HCT116 (cell line): ENCODE data around the gene ESF1. TPM values are rescaled to one million over a fixed set of nuclear protein-coding genes. Genes with fewer than 3 reads are reported as not detected.

Source experiments
- ATAC-seq: fragments of 200-7000 bp; cut with Tn5 transposase; 2 replicates; pipeline ENCODE4 v1.9.1; 2020; ENCODE audit warnings: mild to moderate bottlenecking, moderate library complexity
- BruUV-seq: library from RNA; stranded (reverse); fragments of 400-500 nt; replicated peaks from 2 replicates; lab custom pipeline; 2021; lab: Mats Ljungman, UMichigan
- CTCF ChIA-PET: fragments of 300-600 bp; sonication (Branson Sonifier 250); formaldehyde crosslinking; loops from one replicate; lab custom pipeline; 2021; ENCODE audit warnings: antibody characterized with exemption; lab: Charles Lee
- POLR2A ChIA-PET: fragments of 300-600, 350-600 bp; sonication (Branson Sonifier 250); formaldehyde crosslinking; loops from one replicate; lab custom pipeline; 2021; ENCODE audit warnings: antibody characterized with exemption; lab: Charles Lee
- RAD21 ChIA-PET, 2 experiments: fragments of 300-600 bp; sonication (Branson Sonifier 250); formaldehyde crosslinking; loops; one replicate each; lab custom pipeline; 2023; ENCODE audit warnings: low total read pairs in 2 of 2; ENCODE audit not compliant: uncharacterized antibody in 2 of 2, unreplicated experiment in 2 of 2, low non-redundant PET in 1 of 2; lab: Charles Lee
- DNase-seq: peaks from one replicate; pipeline ENCODE4 v3.0.0-alpha.2; 2010; ENCODE audit warnings: low read depth, low spot score
- H2AFZ ChIP-seq: fragments of 200-600 bp; shearing (Covaris generic), sonication (generic); 2 replicates; pipeline ENCODE4 v1.6.1; 2017; ENCODE audit warnings: low read depth, mixed run types, mixed read lengths, antibody characterized with exemption, low read length; ENCODE audit not compliant: poor library complexity, severe bottlenecking
- H3K27ac ChIP-seq: 2 replicates; pipeline ENCODE4 v1.5.1; 2012; ENCODE audit warnings: low read depth, low read length
- H3K27me3 ChIP-seq: fragments of 200-600 bp; sonication (generic); 2 replicates; pipeline ENCODE4 v1.6.1; 2016; ENCODE audit warnings: mixed run types, low read length, mixed read lengths; ENCODE audit not compliant: insufficient read depth
- H3K36me3 ChIP-seq, 2 experiments: fragments of 200-500 bp in 1 of 2; fragments of 200-600 bp in 1 of 2; sonication (Bioruptor generic) in 1 of 2; sonication (generic) in 1 of 2; 2 replicates each; pipeline versions ENCODE4 v1.5.1 to v1.6.1; 2014 to 2016; ENCODE audit warnings: low read length in 2 of 2, inconsistent platforms in 1 of 2, mixed read lengths in 1 of 2, mixed run types in 1 of 2; ENCODE audit not compliant: insufficient read depth in 2 of 2, control insufficient read depth in 1 of 2
- H3K4me1 ChIP-seq, 2 experiments: fragments of 200-600 bp in 1 of 2; sonication (generic) in 1 of 2; 2 replicates each; pipeline versions ENCODE4 v1.5.1 to v1.6.1; 2012 to 2017; ENCODE audit warnings: low read length in 2 of 2, inconsistent platforms in 1 of 2, mild to moderate bottlenecking in 1 of 2, mixed read lengths in 1 of 2, mixed run types in 1 of 2, moderate library complexity in 1 of 2; ENCODE audit not compliant: insufficient read depth in 2 of 2, control insufficient read depth in 1 of 2
- H3K4me2 ChIP-seq: fragments of 200-600 bp; sonication (generic); 2 replicates; pipeline ENCODE4 v1.6.1; 2017; ENCODE audit warnings: mixed run types, low read length, mixed read lengths
- H3K4me3 ChIP-seq, 2 experiments: fragments of 200-600 bp in 1 of 2; sonication (generic) in 1 of 2; replicated peaks in 1 of 2; 2 replicates each; pipeline ENCODE4 v1.5.1; 2011 to 2016; ENCODE audit warnings: low read length in 2 of 2, control low read depth in 1 of 2, low read depth in 1 of 2, mild to moderate bottlenecking in 1 of 2, mixed read lengths in 1 of 2, mixed run types in 1 of 2
- H3K79me2 ChIP-seq: fragments of 200-600 bp; sonication (generic); 2 replicates; pipeline ENCODE4 v1.6.1; 2017; ENCODE audit warnings: mild to moderate bottlenecking, mixed run types, low read length, moderate library complexity, mixed read lengths; ENCODE audit not compliant: insufficient read depth
- H3K9ac ChIP-seq: fragments of 200-600 bp; sonication (generic); 2 replicates; pipeline ENCODE4 v1.6.1; 2016; ENCODE audit warnings: low read length, mixed read lengths
- H3K9me2 ChIP-seq: fragments of 200-600 bp; sonication (generic), shearing (Covaris generic); 2 replicates; pipeline ENCODE4 v1.6.1; 2017; ENCODE audit warnings: mixed run types, mild to moderate bottlenecking, moderate library complexity; ENCODE audit not compliant: insufficient read depth
- H3K9me3 ChIP-seq, 2 experiments: fragments of 200-500 bp in 1 of 2; fragments of 200-600 bp in 1 of 2; sonication (Bioruptor generic) in 1 of 2; sonication (generic) in 1 of 2; 2 replicates each; pipeline ENCODE4 v1.6.1; 2014 to 2017; ENCODE audit warnings: low read length in 2 of 2, mixed read lengths in 2 of 2, inconsistent platforms in 1 of 2, low read depth in 1 of 2, mild to moderate bottlenecking in 1 of 2, mixed run types in 1 of 2, moderate library complexity in 1 of 2; ENCODE audit not compliant: control insufficient read depth in 1 of 2, insufficient read depth in 1 of 2
- H4K20me1 ChIP-seq: fragments of 200-600 bp; sonication (generic), shearing (Covaris generic); 2 replicates; pipeline ENCODE4 v1.6.1; 2017; ENCODE audit warnings: mixed run types, mild to moderate bottlenecking, moderate library complexity; ENCODE audit not compliant: insufficient read depth
- EZH2phosphoT487 ChIP-seq: fragments of 200-600 bp; IDR thresholded peaks from 2 replicates; pipeline ENCODE4 v1.6.1; 2018; ENCODE audit warnings: antibody characterized with exemption, borderline replicate concordance
- FOSL1 ChIP-seq: IDR thresholded peaks from 2 replicates; pipeline ENCODE4 v1.6.1; 2012; ENCODE audit warnings: low read depth
- JUND ChIP-seq: IDR thresholded peaks from 2 replicates; pipeline ENCODE4 v1.6.1; 2012
- RAD21 ChIP-seq: IDR thresholded peaks from 2 replicates; pipeline ENCODE4 v1.6.1; 2012; ENCODE audit warnings: low read depth, mild to moderate bottlenecking
- REST ChIP-seq: IDR thresholded peaks from 2 replicates; pipeline ENCODE4 v1.6.1; 2012; ENCODE audit warnings: low read depth
- SP1 ChIP-seq: IDR thresholded peaks from 2 replicates; pipeline ENCODE4 v1.6.1; 2012; ENCODE audit warnings: low read depth
- SRF ChIP-seq: IDR thresholded peaks from 2 replicates; pipeline ENCODE4 v1.6.1; 2012; ENCODE audit warnings: low read depth
- ZNF274 ChIP-seq: fragments of 200-500 bp; sonication (Bioruptor generic); IDR thresholded peaks from 2 replicates; pipeline ENCODE4 v1.6.1; 2014; ENCODE audit warnings: mild to moderate bottlenecking, low read depth, low read length, inconsistent platforms
- intact Hi-C: fragments of 100-400 bp; cut with micrococcal nuclease; formaldehyde crosslinking; loops from 2 replicates; pipeline ENCODE4 v1.10.0; 2022
- total RNA-seq: library from RNA; stranded (reverse); gene quantifications from one replicate; pipeline ENCODE4 v1.2.1, GENCODE V29; 2021; ENCODE audit not compliant: unreplicated experiment
- TF ChIP-seq, protein P1 (sequence below): IDR thresholded peaks from 2 replicates; pipeline ENCODE4 v1.6.1; 2012

ESF1 gene
- total RNA-seq, 1 experiment from 2014 or later: 25.4 TPM

GRCh38 chr20:13753436-13754036 lies 31.2 kb downstream of the ESF1 start:
- intact Hi-C loops: no loop called here

More at GRCh38 chr20:13753436-13754036, 31.2 kb downstream of the ESF1 start:
- ChIA-PET RAD21 (no interaction called here), POLR2A (no interaction called here), CTCF (no interaction called here)
- no peak for DNase-seq
- Histone ChIP-seq H2AFZ (no peak overlapping the region), H3K9me2 (no peaks in the 10 kb centered on the region), H3K79me2 (peaks cover 20% of the 10 kb centered on the region; the same call in 1 of the 2 replicates), H3K9ac (no peak overlapping the region), H3K9me3 (no peaks in the 10 kb centered on the region), H4K20me1 (peaks cover 3% of the 10 kb centered on the region; the same call in 1 of the 2 replicates), H3K36me3 (peaks cover 14 to 24% of the 10 kb centered on the region in 2 experiments; a peak in 3 of 4 replicates), H3K4me2 (no peak overlapping the region), H3K4me1 (no peaks in the 10 kb centered on the region), H3K27ac (no peak overlapping the region), H3K27me3 (no peaks in the 10 kb centered on the region), H3K4me3 (no peak overlapping the region)
- BruUV-seq: no TSS peak
- TF ChIP-seq EZH2phosphoT487 (no peak), REST (no peak), ZNF274 (no peak), JUND (no peak), RAD21 (no peak), SP1 (no peak), FOSL1 (no peak), SRF (no peak)
- TF ChIP-seq, protein P1, sequence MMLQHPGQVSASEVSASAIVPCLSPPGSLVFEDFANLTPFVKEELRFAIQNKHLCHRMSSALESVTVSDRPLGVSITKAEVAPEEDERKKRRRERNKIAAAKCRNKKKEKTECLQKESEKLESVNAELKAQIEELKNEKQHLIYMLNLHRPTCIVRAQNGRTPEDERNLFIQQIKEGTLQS: no peak
- ATAC-seq: no peak
